Chondrocyte (in vitro differentiated cells): ENCODE measurements around the gene SOX6. TPM values are rescaled to one million over a fixed set of nuclear protein-coding genes. Genes with fewer than 3 reads are reported as not detected.

Experiments used
- DNase-seq: peaks from one replicate; pipeline ENCODE4 v3.0.0; 2021; ENCODE audit warnings: mixed read lengths, low spot score
- H3K27ac Mint-ChIP-seq: one replicate; pipeline ENCODE4 v1.8.0; 2021; ENCODE audit warnings: mild to moderate bottlenecking, moderate library complexity, mixed read lengths; ENCODE audit not compliant: unreplicated experiment
- H3K27me3 Mint-ChIP-seq: 2 replicates; pipeline ENCODE4 v1.8.0; 2021; ENCODE audit warnings: low read depth, mixed read lengths
- H3K36me3 Mint-ChIP-seq: 2 replicates; pipeline ENCODE4 v1.8.0; 2021; ENCODE audit warnings: low read depth, mixed read lengths
- H3K4me1 Mint-ChIP-seq: 2 replicates; pipeline ENCODE4 v1.8.0; 2021; ENCODE audit warnings: low read depth, mild to moderate bottlenecking, mixed read lengths
- H3K4me3 Mint-ChIP-seq: one replicate; pipeline ENCODE4 v1.8.0; 2021; ENCODE audit warnings: mild to moderate bottlenecking, moderate library complexity, mixed read lengths; ENCODE audit not compliant: unreplicated experiment
- H3K9me3 Mint-ChIP-seq: 2 replicates; pipeline ENCODE4 v1.8.0; 2021; ENCODE audit warnings: low read depth, mixed read lengths
- total RNA-seq: library from RNA; stranded (reverse); gene quantifications from 3 replicates; pipeline ENCODE4 v1.2.1, GENCODE V29; 2021
- TF ChIP-seq, protein P1 (sequence below): fragments of 200-600 bp; sonication (generic); IDR thresholded peaks from 2 replicates; pipeline ENCODE4 v1.5.0; 2021; ENCODE audit warnings: antibody characterized with exemption, mild to moderate bottlenecking, moderate library complexity

SOX6 gene
- total RNA-seq, 1 donor from 2014 or later, result 29.9 TPM

DNA sequence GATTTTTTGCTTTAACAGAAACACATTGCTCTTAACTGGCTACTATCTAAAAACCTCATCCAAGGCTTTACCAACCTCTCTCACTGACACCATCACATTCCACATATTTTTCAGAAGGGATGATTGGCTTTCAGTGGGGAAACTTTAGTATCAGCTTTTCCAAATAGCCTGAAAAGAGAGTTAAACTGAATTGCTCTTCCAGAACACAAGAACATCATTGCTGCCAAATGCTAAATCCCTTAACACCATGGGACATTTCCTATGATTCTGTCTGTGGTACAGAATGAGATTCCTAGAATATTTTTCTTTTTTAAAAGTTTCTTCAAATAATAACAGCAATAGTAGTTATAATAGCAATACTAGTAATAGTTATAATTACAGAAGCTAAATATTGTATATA lies 45.4 kb downstream of the SOX6 start:
- Mint-ChIP-seq H3K4me3 (no peak overlapping the region), H3K9me3 (no peaks in the 10 kb centered on the region), H3K36me3 (no peaks in the 10 kb centered on the region), H3K27ac (no peak overlapping the region), H3K4me1 (peaks cover 33% of the 10 kb centered on the region), H3K27me3 (no peaks in the 10 kb centered on the region)
- DNase-seq, result no peak
- TF ChIP-seq, protein P1, sequence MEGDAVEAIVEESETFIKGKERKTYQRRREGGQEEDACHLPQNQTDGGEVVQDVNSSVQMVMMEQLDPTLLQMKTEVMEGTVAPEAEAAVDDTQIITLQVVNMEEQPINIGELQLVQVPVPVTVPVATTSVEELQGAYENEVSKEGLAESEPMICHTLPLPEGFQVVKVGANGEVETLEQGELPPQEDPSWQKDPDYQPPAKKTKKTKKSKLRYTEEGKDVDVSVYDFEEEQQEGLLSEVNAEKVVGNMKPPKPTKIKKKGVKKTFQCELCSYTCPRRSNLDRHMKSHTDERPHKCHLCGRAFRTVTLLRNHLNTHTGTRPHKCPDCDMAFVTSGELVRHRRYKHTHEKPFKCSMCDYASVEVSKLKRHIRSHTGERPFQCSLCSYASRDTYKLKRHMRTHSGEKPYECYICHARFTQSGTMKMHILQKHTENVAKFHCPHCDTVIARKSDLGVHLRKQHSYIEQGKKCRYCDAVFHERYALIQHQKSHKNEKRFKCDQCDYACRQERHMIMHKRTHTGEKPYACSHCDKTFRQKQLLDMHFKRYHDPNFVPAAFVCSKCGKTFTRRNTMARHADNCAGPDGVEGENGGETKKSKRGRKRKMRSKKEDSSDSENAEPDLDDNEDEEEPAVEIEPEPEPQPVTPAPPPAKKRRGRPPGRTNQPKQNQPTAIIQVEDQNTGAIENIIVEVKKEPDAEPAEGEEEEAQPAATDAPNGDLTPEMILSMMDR, result no peak

GRCh38 chr11:16309226-16309625 lies 47.1 kb downstream of the SOX6 start:
- H3K4me3 Mint-ChIP-seq, result no peak overlapping the region

DNA sequence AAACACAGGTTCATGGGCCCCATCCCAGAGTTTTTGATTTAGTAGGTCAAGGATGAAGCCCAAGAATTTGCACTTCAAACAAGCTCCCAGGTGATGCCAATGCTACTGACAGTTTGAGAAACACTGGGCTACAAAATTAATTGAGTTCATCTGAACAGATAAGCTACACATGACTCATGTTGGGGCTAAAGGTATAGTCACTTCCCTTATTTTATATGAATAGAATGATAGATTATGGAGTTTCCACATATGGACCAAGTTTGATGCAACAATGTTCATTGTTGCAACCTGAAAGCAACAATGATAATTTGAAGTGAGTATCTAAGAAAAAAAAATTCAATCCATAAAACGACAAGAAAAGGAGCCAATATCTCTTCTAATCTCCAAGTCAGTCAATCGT lies 54.9 kb downstream of the SOX6 start:
- Mint-ChIP-seq H3K4me3 (no peak overlapping the region), H3K36me3 (peaks cover 1% of the 10 kb centered on the region), H3K27ac (no peak overlapping the region), H3K4me1 (peaks cover 36% of the 10 kb centered on the region), H3K27me3 (no peaks in the 10 kb centered on the region), H3K9me3 (no peaks in the 10 kb centered on the region)
- DNase-seq, result no peak
- TF ChIP-seq, protein P1, result no peak

More at GRCh38 chr11:16309226-16309625, 47.1 kb downstream of the SOX6 start:
- H3K36me3 Mint-ChIP-seq, result no peaks in the 10 kb centered on the region
- H3K4me1 Mint-ChIP-seq, result peaks cover 34% of the 10 kb centered on the region
- TF ChIP-seq, protein P1, result no peak
- no peaks in the 10 kb centered on the region for H3K9me3 Mint-ChIP-seq
- H3K27ac Mint-ChIP-seq, result no peak overlapping the region
- no peaks in the 10 kb centered on the region for H3K27me3 Mint-ChIP-seq
- DNase-seq, result no peak

DNA sequence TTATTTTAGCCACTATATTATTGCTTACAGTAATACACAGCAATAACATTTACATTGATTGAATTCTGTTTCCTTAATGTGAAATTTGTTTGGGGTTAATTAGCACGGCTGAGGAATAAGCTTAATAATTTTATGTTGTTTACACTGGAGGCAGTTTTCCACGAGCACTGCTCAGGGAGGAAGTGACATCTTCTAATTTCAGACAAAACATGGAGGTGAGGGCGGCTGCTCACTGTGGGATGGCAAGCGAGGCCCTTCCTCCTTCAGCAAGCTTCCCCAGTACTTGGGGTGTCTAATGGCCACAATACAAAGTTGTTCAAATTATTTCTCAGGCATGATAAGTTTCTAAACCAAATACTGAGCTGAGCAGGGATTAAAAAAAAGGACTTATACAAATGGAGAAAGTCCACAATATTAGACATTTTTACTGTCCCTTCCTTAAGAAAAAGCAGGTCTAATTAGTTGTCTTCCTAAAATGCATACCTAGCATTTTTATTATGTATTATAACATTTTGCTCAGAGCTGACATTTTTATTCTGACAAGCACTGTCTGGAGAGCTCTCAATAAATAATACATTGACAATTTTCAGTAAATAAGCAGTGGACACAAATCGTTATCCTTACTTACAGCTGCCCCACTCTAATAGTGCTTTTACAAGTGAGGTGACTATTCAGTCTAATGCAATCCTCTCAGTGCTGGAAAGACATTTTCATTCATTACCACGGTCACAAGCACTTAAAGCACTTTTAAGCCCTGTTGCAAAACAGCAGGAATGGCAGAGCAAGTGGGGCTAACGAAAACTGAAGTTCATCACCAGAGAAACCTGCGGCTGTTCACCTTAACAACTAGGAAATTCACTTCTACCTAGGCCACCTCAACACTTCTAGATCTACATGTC lies 56.2 kb downstream of the SOX6 start:
- no peak for DNase-seq
- Mint-ChIP-seq H3K9me3 (no peaks in the 10 kb centered on the region), H3K36me3 (peaks cover 1% of the 10 kb centered on the region), H3K27ac (no peak overlapping the region), H3K4me1 (peaks cover 40% of the 10 kb centered on the region), H3K27me3 (no peaks in the 10 kb centered on the region), H3K4me3 (no peak overlapping the region)
- TF ChIP-seq, protein P1, result no peak

- Mint-ChIP-seq H3K4me3 (no peak overlapping the region), H3K36me3 (peaks cover 1% of the 10 kb centered on the region), H3K9me3 (no peaks in the 10 kb centered on the region), H3K27me3 (no peaks in the 10 kb centered on the region), H3K27ac (no peak overlapping the region), H3K4me1 (peaks cover 40% of the 10 kb centered on the region)
- no peak for DNase-seq
- TF ChIP-seq, protein P1, result no peak
Observed at GRCh38 chr11:16299390-16299789, 57.0 kb downstream of the SOX6 start.
